KMS-11 (cell line): ENCODE measurements around the gene FYN.

Source experiments
- H2AFZ ChIP-seq: fragments of 200-600 bp; sonication (generic); 2 replicates; pipeline ENCODE4 v1.6.1; 2016; ENCODE audit warnings: antibody characterized with exemption, mixed run types, low read depth
- H3K27ac ChIP-seq: fragments of 200-600 bp; sonication (generic); 2 replicates; pipeline ENCODE4 v1.6.1; 2016; ENCODE audit warnings: mild to moderate bottlenecking, mixed run types
- H3K27me3 ChIP-seq: fragments of 200-600 bp; sonication (generic); 2 replicates; pipeline ENCODE4 v1.6.1; 2017; ENCODE audit warnings: mild to moderate bottlenecking, low read depth, mixed run types, moderate library complexity; ENCODE audit not compliant: insufficient read depth
- H3K36me3 ChIP-seq: fragments of 200-600 bp; sonication (generic); 2 replicates; pipeline ENCODE4 v1.6.1; 2017; ENCODE audit warnings: mild to moderate bottlenecking, mixed run types; ENCODE audit not compliant: insufficient read depth
- H3K4me1 ChIP-seq: fragments of 200-600 bp; sonication (generic); 2 replicates; pipeline ENCODE4 v1.6.1; 2016; ENCODE audit warnings: mild to moderate bottlenecking, low read depth, mixed run types; ENCODE audit not compliant: poor library complexity, severe bottlenecking
- H3K4me2 ChIP-seq: fragments of 200-600 bp; sonication (generic); 2 replicates; pipeline ENCODE4 v1.7.0; 2016; ENCODE audit warnings: mild to moderate bottlenecking, mixed run types
- H3K4me3 ChIP-seq: fragments of 200-600 bp; sonication (generic); IDR thresholded peaks from 2 replicates; pipeline ENCODE4 v1.6.1; 2017; ENCODE audit warnings: low read depth, low read length, mixed read lengths; ENCODE audit not compliant: insufficient read depth
- H3K79me2 ChIP-seq: fragments of 200-600 bp; sonication (generic); 2 replicates; pipeline ENCODE4 v1.6.1; 2016; ENCODE audit warnings: low read depth, mixed run types; ENCODE audit not compliant: insufficient read depth
- H3K9ac ChIP-seq: fragments of 200-600 bp; sonication (generic); 2 replicates; pipeline ENCODE4 v1.6.1; 2016; ENCODE audit warnings: mild to moderate bottlenecking, mixed run types
- H4K20me1 ChIP-seq: fragments of 200-600 bp; sonication (generic); 2 replicates; pipeline ENCODE4 v1.6.1; 2016; ENCODE audit warnings: mild to moderate bottlenecking, mixed run types; ENCODE audit not compliant: insufficient read depth
- TF ChIP-seq, protein P1 (sequence below): fragments of 200-600 bp; sonication (generic); conservative IDR thresholded peaks from 2 replicates; pipeline ENCODE4 v1.6.1; 2017; ENCODE audit warnings: low read depth, mild to moderate bottlenecking, antibody characterized with exemption, low read length, moderate library complexity, mixed read lengths

Gene FYN

DNA sequence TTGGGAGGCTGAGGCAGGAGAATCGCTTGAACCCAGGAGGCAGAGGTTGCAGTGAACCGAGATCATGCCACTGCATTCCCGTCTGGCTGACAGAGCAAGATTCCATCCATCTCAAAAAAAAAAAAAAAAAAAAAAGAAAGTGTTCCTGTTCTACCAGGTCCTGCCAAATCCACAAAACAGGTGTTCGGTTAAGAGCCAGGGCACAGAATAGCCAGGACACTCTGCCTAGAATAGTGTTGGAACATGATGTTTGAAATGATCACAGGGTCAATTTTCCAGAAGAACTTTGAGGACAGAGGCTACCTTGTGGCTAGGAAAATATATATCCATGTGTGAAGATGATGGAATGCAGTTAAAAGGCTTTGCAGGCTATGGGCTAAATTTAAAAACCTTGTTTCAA is 203.9 kb downstream of the FYN start:
- H3K27ac ChIP-seq = no peak overlapping the region
- no peak overlapping the region for H2AFZ ChIP-seq
- H3K36me3 ChIP-seq = no peaks in the 10 kb centered on the region
- TF ChIP-seq, protein P1, sequence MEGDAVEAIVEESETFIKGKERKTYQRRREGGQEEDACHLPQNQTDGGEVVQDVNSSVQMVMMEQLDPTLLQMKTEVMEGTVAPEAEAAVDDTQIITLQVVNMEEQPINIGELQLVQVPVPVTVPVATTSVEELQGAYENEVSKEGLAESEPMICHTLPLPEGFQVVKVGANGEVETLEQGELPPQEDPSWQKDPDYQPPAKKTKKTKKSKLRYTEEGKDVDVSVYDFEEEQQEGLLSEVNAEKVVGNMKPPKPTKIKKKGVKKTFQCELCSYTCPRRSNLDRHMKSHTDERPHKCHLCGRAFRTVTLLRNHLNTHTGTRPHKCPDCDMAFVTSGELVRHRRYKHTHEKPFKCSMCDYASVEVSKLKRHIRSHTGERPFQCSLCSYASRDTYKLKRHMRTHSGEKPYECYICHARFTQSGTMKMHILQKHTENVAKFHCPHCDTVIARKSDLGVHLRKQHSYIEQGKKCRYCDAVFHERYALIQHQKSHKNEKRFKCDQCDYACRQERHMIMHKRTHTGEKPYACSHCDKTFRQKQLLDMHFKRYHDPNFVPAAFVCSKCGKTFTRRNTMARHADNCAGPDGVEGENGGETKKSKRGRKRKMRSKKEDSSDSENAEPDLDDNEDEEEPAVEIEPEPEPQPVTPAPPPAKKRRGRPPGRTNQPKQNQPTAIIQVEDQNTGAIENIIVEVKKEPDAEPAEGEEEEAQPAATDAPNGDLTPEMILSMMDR = no peak
- H3K4me2 ChIP-seq = no peak overlapping the region
- H3K4me1 ChIP-seq = no peaks in the 10 kb centered on the region
- H3K9ac ChIP-seq = no peak overlapping the region
- no peaks in the 10 kb centered on the region for H3K27me3 ChIP-seq
- no peaks in the 10 kb centered on the region for H3K79me2 ChIP-seq
- no peak overlapping the region for H3K4me3 ChIP-seq
- no peaks in the 10 kb centered on the region for H4K20me1 ChIP-seq

DNA sequence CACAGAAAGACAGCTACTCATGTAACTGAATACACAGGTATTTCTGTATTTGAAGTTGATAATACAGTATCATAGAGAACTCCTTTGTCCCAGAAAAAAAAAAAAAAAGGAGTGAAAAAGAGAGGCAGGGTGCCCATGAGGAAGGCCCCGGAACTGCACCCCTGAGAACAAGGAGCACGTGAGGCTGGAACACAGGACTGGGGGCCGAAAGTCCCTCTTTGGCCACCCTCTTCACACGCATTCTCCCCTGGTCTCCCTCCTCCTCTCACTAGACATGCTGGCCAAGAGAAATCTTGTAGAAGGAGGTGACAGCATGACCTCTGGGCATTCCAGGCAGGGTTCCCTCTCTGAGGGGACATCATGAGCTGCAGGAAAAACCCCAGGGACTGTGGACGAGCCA is 204.8 kb downstream of the FYN start:
- H3K36me3 ChIP-seq = no peaks in the 10 kb centered on the region
- H4K20me1 ChIP-seq = no peaks in the 10 kb centered on the region
- no peaks in the 10 kb centered on the region for H3K27me3 ChIP-seq
- H3K79me2 ChIP-seq = no peaks in the 10 kb centered on the region
- TF ChIP-seq, protein P1 = no peak
- H3K4me3 ChIP-seq = no peak overlapping the region
- no peak overlapping the region for H3K9ac ChIP-seq
- no peak overlapping the region for H2AFZ ChIP-seq
- no peak overlapping the region for H3K27ac ChIP-seq
- no peak overlapping the region for H3K4me2 ChIP-seq
- no peaks in the 10 kb centered on the region for H3K4me1 ChIP-seq

DNA sequence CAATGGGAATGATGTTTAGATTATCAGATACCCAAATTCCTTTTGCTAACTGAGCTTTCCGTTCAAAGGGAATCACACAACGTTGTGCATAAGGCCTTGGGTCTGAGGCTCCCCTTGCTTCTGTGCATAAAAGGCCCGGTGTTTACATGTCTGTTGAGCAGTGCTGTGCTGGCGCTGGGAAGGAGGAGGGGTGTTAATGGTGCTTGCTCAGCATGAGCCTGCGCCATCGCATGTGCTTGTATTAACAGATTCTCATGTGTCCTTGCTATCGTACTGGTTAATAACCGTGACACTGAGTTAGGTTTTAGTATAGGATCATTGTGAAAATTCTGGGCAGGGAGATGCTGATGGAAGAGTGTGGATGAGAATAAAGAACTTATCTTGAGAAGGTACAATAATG is 205.3 kb downstream of the FYN start:
- Histone ChIP-seq H2AFZ (no peak overlapping the region), H3K4me1 (no peaks in the 10 kb centered on the region), H3K36me3 (no peaks in the 10 kb centered on the region)

DNA sequence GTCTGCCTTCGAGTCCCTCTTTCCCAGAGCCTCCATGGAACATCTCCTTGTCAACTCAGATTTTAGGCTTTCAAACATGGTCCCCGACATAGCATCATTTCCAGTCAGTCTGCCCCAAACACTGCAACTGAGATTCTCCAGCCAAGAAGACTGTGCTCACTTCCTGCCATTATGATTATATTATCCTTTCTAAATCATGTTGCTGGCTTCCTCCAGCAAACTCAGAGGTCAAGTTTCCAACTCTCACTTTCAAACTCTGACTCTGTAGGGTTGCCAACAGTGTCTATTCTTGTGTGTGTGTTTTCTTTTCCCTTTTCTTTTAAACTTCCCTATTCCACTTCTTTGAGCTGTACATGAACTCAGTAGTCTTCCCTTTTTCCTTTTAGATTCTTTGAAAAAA is 206.4 kb downstream of the FYN start:
- Histone ChIP-seq H2AFZ (no peak overlapping the region), H3K27ac (no peak overlapping the region), H3K9ac (no peak overlapping the region), H3K27me3 (no peaks in the 10 kb centered on the region), H3K79me2 (no peaks in the 10 kb centered on the region), H3K4me1 (no peaks in the 10 kb centered on the region), H4K20me1 (no peaks in the 10 kb centered on the region), H3K36me3 (no peaks in the 10 kb centered on the region), H3K4me3 (no peak overlapping the region), H3K4me2 (no peak overlapping the region)
- TF ChIP-seq, protein P1 = no peak

More for the DNA sequence above, 205.3 kb downstream of the FYN start:
- no peaks in the 10 kb centered on the region for H3K79me2 ChIP-seq
- H3K27me3 ChIP-seq = no peaks in the 10 kb centered on the region
- H3K27ac ChIP-seq = no peak overlapping the region
- TF ChIP-seq, protein P1 = no peak
- no peak overlapping the region for H3K4me2 ChIP-seq
- no peak overlapping the region for H3K4me3 ChIP-seq
- no peak overlapping the region for H3K9ac ChIP-seq
- H4K20me1 ChIP-seq = no peaks in the 10 kb centered on the region
